Ammon's horn (tissue), 1 donor: ENCODE data around the gene DNM3.
A peak's percentile ranks its signal among the peaks of the same experiment; 100 is the strongest.

Experiments used
- DNase-seq: peaks from one replicate; pipeline ENCODE4 v3.0.0-alpha.2; 2016; ENCODE audit warnings: low spot score

The DNM3 gene

DNA sequence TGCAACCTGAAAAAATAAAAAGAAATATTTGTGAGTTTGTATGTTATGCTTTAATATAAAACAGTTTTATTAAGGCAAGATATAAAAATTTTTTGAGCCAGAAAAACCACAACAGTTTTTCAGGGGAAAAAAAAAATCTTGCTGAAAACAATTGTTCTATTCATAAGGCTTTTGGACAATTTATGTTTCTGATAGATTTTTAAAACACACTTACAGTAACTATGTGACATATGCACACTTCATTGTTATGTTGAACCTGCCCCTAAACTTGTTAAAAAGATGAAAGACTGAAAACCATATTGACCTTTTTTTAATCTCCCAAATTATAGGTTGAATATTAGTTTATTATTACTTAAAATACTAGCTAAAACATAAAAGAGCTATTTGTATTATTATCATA lies 299.3 kb downstream of the DNM3 start:
- no peak for DNase-seq

DNA sequence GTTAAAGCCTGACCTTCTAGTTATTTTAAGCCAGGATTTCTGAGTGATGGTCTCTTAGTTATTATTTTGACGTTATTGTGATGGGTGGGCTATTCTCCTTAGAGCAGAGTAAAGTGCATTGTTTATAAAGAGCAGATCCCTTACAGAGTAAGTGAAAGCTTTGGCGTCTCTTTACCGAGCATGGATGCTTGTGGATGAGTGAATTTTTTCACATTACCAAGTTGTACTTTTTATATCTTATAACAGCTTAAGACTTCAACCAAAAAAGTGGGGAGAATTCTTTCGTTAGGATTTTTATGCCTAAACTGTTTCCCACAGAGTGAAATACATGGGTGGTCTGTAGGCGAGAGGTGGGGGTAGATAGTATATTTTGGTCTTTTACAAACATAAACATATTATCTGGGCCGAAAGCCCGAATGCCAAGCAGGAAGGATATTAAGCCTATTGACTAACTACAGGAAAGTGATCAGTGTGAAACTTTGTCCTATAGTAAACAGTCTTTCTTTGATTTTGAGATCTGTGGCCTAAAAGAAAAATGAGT lies 300.1 kb downstream of the DNM3 start:
- DNase-seq = no peak

DNA sequence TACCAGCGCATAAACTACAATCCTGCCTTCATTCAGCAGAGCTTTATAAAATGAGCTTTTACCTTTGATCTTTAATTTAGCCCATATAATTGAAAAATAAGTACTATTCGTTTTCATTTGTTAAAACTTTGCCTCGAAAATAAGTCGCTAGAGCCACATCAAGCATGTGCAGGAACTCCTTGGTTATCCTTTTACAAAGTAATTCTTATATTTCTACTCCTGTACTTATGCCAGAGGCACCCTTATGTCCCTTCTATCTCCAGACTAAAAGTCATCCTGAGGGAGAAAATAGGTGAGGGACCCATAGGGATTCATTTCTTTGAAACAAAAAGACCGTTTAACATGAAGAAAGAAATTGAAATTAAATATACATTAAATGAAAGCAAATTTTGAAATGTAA lies 301.0 kb downstream of the DNM3 start:
- no peak for DNase-seq

DNA sequence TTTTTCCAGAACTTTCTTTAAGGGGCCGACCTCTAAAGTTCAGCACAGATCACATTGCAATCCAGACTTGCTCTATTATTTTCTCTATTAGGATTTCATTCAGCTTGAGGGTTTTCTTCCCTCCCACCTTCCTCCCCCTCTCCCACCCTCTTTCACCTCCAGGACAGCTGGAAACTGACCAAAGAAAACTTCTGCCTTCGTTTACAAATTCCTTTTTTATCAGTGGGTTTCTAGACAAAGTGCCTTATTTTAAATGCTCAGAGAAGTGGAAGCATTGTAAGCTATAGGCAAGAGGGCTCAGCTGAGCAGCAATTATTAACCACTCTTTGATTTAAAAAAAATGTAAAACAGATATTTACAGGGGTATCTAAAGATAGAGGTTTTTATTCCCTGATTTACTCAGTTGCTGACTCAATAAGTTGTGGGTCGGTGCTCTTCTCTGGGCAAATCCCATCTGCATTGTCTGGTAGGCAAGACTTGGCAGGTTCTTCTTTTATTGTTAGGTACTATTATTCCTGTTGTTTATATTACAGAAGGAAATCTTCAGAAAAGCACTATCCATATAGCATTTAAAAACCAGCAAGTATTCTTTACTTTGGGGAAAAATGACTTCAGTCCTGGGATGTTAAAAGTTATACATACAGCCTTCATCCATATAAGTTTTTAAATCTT lies 302.2 kb downstream of the DNM3 start:
- no peak for DNase-seq

DNA sequence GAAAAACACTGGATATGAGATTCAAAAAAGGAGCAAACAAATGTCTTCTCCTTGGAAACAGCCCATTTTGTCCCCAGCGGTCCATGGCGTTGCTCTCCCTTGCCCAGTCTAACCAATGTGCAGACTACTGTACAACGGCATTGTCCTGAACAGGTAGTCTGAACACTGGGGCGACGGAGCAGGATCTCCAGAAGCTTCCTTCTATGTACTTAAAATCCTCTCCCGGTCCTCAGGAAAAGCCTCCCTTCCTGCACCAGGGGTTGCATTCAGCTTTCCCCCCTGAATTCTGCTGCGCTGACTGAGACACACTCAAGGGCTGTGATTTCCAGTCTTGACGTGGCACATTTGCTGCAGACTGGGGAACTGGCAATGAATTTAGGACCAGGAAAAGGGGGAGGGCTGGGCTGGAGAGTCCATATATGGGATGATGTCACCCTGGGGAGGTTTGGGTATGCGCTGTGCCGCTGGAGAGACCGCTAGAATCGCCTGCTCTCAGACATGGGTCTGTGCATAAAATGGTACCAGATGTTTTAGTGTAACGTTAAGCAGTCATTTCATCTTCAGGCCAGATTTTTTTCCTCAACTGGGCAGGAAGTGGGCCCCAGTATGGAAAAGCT lies 303.3 kb downstream of the DNM3 start:
- DNase-seq = no peak

DNA sequence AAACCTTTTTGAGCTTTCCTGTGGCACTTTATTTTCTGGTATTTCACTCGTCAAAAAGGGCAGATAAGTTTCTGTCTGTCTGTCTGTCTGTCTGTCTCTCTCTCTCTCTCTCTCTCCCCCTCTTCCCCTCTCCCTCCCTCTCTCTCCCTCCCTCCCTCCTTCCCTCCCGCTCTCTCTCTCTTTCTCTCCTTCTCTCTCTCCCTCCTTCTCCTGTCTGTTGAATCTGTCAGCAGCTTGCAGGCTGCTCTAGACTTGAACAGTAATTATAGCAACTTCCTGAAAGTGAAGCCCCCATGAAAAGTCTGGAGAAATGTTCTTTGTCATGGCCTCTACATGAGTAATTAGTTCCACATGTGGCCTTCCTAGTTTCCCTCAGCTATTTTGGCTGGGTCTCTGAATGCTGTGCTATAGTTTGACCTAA lies 303.9 kb downstream of the DNM3 start:
- no peak for DNase-seq

DNA sequence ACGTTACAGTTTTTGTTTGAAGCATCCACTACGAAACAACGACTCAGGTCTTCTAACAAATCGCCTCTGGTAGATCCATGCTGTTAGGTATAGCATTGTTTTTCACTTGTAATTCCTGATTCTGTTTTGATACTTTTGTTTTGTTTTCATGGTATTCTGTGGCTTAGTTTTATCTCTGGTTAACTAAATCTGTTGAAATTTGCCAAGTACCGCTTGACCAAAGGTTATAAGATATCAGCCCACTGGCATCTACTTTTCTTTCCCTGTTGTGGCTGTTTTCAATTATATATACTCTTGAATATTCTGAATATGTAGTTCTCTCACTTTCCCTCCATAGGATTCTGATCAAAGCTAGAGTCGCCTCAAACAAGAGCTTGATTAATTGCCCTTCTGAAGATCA lies 304.4 kb downstream of the DNM3 start:
- no peak for DNase-seq

DNA sequence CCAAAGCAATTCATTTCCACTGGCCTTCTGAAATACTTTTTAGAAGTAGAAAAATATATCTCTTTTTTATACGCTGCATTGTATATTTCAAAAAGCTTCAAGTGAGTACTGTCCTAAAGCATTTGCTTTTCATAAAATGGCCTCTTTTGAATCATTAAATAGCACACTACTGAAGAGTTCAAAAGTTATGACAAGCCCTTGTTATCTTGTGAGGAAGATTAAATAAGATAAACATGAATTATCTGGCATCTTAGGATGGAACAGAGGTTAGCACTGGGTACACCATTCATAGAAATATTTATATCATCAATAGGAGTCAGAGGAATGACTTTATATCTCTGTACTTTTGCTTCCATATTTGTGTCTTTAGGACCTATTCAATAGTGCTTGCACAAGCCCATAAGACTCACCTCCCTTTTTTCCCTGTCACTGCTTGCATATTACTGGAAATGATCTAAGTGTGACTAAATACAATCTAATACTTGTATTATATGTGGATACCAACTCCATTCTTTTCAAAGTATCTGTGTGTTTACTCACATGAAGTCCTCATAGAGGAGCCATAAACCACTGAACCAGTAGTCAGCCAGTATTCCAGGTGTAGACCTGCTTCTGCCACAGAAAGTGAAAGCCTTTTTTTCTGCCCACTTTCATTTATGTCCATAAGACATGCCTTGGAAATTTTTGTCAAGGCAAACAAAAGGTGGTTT lies 305.0 kb downstream of the DNM3 start:
- DNase-seq = no peak

DNA sequence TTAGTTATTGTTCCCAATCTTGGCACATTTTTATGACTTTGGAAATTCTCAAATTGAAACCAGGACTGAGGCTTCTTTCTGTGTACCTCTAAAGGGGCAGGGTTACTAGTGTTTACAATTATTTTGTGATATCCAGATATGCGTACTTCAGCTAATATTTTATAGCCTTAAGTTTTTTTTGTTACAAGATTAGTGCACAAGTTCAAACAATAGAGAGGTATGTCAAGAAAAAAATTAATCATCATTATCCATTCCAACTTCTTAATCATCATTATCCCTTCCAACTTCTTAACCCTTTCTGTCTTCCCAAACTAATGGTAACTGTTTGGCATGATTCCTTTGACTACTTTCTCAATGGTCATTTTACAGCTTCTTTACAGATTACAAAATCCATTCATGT lies 306.2 kb downstream of the DNM3 start:
- no peak for DNase-seq

DNA sequence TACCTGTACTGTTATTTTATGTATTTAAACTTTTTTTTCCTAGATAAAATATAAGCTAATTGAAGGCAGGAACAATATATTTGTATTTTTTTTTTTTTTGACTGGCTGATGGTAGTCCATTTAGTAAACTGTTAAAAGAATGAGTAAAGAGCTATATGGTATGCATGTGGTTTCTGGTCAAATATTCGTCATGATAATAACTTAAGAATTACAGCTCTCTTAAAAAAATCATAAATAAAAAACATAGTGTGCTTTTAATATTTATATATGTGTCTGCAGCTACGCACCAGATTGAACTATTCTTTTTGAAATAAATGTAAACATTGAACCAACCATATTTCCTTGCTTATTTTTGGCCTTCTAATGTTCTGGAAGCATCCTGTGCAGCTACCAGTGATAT lies 306.9 kb downstream of the DNM3 start:
- DNase-seq = no peak

DNA sequence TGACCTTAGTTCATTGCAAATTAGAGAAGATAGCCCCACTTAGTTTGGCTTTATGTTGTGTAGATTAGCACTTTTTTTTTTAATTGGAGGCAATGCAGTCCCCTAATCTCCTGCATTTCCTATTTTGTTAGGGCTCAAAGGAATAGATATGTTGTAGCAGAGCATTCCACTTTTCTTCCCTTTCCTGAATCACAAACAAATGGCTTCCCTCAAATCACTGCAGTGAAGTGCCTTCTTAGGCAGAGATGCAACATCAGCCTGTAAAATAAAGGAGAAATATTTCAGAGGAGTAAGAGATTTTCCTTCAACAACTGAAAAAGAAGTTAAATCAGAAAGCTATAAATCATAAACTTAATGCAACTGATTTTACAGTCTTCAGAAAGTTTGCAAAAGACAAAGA lies 307.4 kb downstream of the DNM3 start:
- DNase-seq = no peak

DNA sequence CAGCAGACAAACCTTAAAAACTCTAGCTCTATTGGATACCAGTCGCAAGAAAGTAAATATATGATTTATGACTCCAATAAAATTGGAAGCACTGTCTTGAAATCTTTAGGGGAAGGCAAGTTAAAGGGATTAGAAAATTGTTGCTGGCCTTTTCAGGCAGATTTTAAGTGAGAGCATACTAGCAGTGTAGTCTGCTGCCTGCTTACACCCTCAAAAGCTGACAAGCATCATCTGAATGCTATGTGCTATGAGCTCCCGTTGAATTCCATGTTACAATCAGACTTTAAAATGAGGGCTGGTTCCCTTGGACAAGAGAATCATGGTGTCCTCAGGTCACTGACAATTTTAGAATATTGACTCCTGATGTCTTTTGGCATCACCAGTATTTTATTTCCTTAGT lies 308.0 kb downstream of the DNM3 start:
- DNase-seq = no peak

DNA sequence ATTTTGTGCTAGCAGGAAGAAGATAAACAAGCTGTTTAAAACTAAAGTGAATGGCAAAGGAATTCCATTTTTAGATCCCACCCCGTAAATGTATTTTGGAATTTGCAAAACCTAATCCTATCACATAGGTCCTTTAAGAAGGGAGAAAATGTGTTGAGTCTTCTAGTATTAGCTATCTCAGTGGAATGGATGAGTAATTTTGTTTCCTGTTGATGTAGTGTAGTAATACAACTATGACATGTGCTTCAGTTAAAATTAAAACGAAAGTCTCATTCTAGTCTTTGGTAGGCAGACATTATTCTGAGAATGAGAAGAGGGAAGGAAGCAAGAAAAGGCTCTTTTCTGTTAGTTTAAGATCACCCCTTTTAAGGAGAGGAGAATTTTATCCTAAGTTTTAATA lies 313.3 kb downstream of the DNM3 start:
- no peak for DNase-seq

DNA sequence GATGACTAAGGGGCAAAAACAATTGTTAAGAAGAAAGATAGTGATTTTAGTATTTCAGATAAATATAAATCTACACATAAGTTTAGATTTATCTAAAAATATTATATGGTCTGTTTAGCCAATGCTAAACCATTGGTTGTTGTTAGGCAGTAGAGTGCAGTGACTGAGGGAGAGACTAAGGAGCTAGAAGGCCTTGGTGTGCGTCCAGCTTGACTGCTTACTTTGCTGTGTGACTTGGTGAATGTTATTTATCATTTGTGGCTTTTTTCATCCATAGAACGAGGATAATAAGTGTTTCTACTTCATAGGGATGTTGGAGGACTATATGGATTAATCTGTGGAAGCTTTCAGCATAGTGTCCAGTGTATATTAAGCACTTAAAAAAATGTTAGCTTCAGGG lies 314.5 kb downstream of the DNM3 start:
- DNase-seq = no peak

DNA sequence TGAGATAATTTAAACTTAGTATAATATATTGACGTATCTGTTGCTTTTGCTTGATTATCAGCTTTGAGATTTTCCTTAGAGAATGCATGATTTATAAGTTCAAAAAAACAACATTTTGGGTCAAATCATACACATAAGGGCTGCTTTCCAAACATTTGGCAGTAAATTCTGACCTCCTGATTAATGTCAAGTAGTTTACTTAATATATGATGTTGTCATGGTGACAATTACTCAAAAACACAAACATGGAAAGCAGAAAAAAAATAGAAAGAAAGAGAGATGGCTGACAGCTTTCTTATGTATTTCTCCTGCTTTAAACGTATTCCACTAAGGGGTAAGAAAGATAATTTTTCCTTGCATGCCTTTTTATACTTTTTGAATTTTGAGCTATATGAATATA lies 320.9 kb downstream of the DNM3 start:
- DNase-seq = no peak

DNA sequence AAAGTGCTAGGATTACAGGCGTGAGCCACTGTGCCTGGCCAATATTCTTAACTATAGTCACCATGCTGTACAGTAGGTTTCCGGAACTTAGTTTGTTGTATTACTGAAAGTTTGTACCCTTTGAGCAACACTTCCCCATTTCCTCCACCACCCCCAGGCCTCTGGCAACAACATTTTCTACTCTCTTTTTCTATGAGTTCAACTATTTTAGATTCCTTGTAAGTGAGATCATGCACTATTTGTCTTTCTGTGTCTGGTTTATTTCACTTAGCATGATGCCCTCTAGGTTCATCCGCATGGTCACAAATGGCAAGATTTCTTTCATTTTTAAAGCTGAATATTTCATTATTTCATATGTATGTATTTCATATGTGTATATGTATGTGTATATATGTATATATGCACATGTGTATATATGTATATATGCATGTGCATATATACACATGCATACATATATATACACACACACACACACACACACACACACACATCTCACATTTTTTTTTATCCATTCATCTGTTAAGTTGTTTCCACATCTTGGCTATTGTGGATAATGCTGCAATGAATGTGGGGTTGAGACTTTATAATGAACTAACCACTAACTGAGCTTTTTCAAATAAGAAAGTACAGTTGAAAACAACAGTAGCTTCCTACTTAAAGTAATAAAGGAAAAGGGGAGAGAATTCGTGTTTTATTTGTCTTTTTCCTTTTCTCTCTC lies 322.4 kb downstream of the DNM3 start:
- no peak for DNase-seq

DNA sequence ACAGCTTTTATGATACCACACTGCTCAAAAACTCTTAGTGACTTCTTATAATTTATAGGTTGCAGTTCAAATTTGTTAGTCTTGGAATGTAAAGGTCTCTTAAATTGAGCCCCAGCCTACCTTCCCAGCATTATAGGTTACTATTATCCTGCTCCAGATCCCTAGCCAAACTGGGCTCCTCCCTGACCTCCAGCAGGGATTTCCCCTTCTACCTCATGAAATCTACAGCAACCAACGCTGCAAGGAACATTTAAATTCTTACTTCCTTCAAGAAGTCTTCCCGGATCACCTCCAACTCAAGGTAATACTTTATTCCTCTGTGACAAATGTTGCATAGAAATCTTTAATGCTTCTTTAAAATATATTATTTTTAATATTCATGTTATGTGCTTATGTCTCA lies 324.1 kb downstream of the DNM3 start:
- no peak for DNase-seq

DNA sequence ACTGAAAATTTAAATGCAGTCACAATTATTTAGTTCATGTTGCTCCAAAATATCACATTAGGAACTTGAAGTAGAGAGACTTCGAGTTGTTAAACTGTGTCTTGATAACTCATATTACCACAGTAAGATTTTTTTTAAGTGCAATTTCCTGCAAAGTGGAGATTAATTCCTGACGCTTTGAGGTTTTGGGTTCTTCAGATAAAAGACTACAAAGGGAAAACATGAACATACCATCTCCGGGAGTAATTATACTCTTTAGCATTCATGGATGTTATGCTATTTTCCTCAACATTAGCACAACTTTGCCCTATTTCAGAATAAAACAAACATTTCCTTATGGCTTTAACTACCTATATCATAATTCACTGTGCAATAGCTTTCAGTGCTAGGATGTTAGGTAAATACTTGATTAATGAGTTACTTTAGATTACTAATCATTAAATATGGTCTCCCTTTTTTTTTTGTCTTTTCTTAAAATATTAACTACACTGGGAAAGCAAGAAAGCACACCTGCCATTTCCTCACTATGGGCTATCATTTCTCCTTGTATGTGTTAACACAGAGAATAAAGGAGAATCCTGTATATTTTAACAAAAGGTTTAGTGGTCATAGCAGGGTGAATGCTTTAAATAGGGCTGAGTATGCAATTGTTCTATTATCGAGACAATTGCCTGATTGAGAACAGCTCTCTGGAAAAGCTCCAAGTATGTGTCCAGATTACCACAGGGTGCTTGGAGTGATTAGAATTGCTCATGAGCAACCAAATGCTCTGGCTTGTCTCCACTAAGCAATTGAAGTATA lies 326.7 kb downstream of the DNM3 start:
- DNase-seq = peak; percentile 80

DNA sequence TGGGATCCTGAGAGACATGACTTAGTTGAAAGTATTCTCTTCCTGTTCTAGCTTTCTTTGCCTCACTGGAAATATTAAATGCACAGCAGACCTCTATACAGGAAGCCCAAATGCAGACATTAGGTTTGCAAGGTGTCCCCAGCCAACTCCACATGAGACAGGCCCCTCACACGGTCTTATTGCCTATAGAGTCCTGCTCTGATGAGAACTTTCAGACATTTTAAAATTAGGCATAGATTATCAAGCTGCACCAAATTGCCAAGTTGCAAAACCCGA lies 327.2 kb downstream of the DNM3 start:
- DNase-seq = no peak

DNA sequence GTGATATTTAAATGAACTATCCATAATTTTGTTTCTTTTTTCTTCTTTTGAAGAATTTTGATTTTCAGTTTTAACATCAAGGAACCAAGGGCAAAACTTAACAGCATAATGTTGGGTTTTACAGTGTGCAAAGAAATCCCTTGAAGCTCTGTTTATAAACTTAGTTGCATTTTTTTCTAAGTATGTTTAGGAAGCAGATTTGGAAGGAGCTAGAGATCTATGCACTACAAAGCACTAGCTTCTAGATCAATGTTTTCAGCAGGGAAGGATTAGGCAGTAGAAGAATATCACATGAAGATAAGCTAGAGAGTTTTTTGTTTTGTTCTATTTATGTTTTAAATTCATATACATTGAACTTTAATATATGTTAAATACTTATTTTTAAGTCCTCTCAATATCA lies 328.5 kb downstream of the DNM3 start:
- DNase-seq = no peak

DNA sequence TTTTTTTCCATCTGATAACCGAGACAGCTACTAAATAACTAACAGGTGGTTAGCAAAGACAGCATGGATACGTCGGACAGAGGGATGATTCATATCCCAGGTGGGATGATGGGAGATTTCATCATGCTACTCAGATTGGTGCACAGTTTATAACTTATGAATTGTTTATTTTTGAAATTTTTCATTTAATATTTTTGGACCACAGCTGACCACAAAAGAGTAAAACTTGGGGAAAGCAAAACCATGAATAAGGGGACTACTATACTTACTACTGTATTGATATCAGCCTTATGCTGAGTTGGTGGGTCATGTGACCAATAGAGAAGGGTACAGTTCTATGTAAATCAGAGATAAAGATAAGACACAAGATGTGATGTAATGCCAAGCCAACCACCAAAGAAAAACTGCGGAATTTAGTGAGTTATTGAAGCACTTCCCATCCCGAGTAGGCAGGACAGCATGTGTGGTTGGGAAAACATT lies 331.1 kb downstream of the DNM3 start:
- no peak for DNase-seq

DNA sequence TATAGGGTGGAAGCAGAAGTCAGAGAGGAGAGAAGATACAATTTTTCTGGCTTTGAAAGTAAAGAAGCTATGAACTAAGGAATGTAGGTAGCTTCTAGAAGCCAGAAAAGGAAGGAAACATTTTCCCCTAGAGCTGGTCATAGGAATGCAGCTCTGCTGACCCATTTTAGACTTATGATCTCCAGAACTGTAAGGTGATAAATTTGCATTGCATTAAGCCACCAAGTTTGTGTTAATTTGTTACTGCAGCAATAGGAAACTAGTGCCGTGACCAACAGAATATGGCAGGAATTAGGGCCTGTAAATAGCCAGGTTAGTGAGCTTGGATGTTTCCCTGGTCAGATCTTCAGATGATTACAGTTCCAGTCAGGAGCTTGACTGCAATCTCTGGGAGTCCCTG lies 334.9 kb downstream of the DNM3 start:
- no peak for DNase-seq
